ENCODE results near the gene DBP.
"Not testable (repeated sequence)": the region's sequence is repeated elsewhere in the genome, so short reads cannot be mapped to it uniquely, and the experiment has no call there.

DBP gene

GRCh38 chr19:48634036-48634342 lies 3.2 kb downstream of the DBP start:
- TF ChIP-seq CTCF (IDR thresholded peaks at IDR 0.05; ENCODE audit: low read depth, low read length) (no peak), EZH2phosphoT487 (IDR thresholded peaks at IDR 0.05; ENCODE audit: low read depth) (no peak)
- H3K4me3 ChIP-seq (ENCODE audit: low read length) = peak overlapping the region; percentile 77
- H3K9ac ChIP-seq (ENCODE audit: low read length) = peak overlapping the region; percentile 83
- no peaks in the 10 kb centered on the region for H3K9me3 ChIP-seq (ENCODE audit: insufficient read depth, low read length)
- peak overlapping the region; percentile 95 for H3K4me2 ChIP-seq (ENCODE audit: low read length)
- no peaks in the 10 kb centered on the region for H3K27me3 ChIP-seq (ENCODE audit: low read depth, low read length)
- H3K79me2 ChIP-seq (ENCODE audit: low read length) = peaks cover 16% of the 10 kb centered on the region
- peaks cover 44% of the 10 kb centered on the region for H3K4me1 ChIP-seq (ENCODE audit: low read length)
- peak overlapping the region; percentile 30; the same call in 1 of the 2 replicates for H2AFZ ChIP-seq (ENCODE audit: low read depth, low read length)
- peak overlapping the region; percentile 76 for H3K27ac ChIP-seq (ENCODE audit: low read length)
- H4K20me1 ChIP-seq (ENCODE audit: insufficient read depth, low read length) = no peaks in the 10 kb centered on the region
- peaks cover 18% of the 10 kb centered on the region for H3K36me3 ChIP-seq (replicated peaks; ENCODE audit: low read depth, low read length)

GRCh38 chr19:48633148-48634035 lies 3.8 kb downstream of the DBP start:
- peak overlapping the region; percentile 95 for H3K4me2 ChIP-seq (ENCODE audit: low read length)
- H3K9ac ChIP-seq (ENCODE audit: low read length) = peak overlapping the region; percentile 83
- peak overlapping the region; percentile 77 for H3K4me3 ChIP-seq (ENCODE audit: low read length)
- H3K9me3 ChIP-seq (ENCODE audit: insufficient read depth, low read length) = no peaks in the 10 kb centered on the region
- H4K20me1 ChIP-seq (ENCODE audit: insufficient read depth, low read length) = no peaks in the 10 kb centered on the region
- no peaks in the 10 kb centered on the region for H3K27me3 ChIP-seq (ENCODE audit: low read depth, low read length)
- no peak overlapping the region for H2AFZ ChIP-seq (ENCODE audit: low read depth, low read length)
- H3K4me1 ChIP-seq (ENCODE audit: low read length) = peaks cover 38% of the 10 kb centered on the region
- TF ChIP-seq CTCF (IDR thresholded peaks at IDR 0.05; ENCODE audit: low read depth, low read length) = no peak
- no peak for TF ChIP-seq EZH2phosphoT487 (IDR thresholded peaks at IDR 0.05; ENCODE audit: low read depth)
- peaks cover 18% of the 10 kb centered on the region for H3K36me3 ChIP-seq (replicated peaks; ENCODE audit: low read depth, low read length)
- peak overlapping the region; percentile 76 for H3K27ac ChIP-seq (ENCODE audit: low read length)
- H3K79me2 ChIP-seq (ENCODE audit: low read length) = peaks cover 16% of the 10 kb centered on the region

- Histone ChIP-seq H3K36me3 (replicated peaks; ENCODE audit: low read depth, low read length) (peaks cover 18% of the 10 kb centered on the region), H3K27me3 (ENCODE audit: low read depth, low read length) (no peaks in the 10 kb centered on the region), H3K79me2 (ENCODE audit: low read length) (peaks cover 16% of the 10 kb centered on the region), H3K4me3 (ENCODE audit: low read length) (peak overlapping the region; percentile 77; the same call in 1 of the 2 replicates), H3K27ac (ENCODE audit: low read length) (peak overlapping the region; percentile 76), H3K9ac (ENCODE audit: low read length) (no peak overlapping the region), H3K4me1 (ENCODE audit: low read length) (peaks cover 33% of the 10 kb centered on the region), H3K9me3 (ENCODE audit: insufficient read depth, low read length) (no peaks in the 10 kb centered on the region), H4K20me1 (ENCODE audit: insufficient read depth, low read length) (no peaks in the 10 kb centered on the region), H2AFZ (ENCODE audit: low read depth, low read length) (no peak overlapping the region), H3K4me2 (ENCODE audit: low read length) (peak overlapping the region; percentile 95)
- TF ChIP-seq CTCF (IDR thresholded peaks at IDR 0.05; ENCODE audit: low read depth, low read length) = no peak
- no peak for TF ChIP-seq EZH2phosphoT487 (IDR thresholded peaks at IDR 0.05; ENCODE audit: low read depth)
Measured at GRCh38 chr19:48632692-48633147, 4.5 kb downstream of the DBP start.

- peaks cover 32% of the 10 kb centered on the region for H3K4me1 ChIP-seq (ENCODE audit: low read length)
- not testable (repeated sequence) for H3K27me3 ChIP-seq (ENCODE audit: low read depth, low read length); H3K4me3 ChIP-seq (ENCODE audit: low read length); H4K20me1 ChIP-seq (ENCODE audit: insufficient read depth, low read length); H3K9ac ChIP-seq (ENCODE audit: low read length); H3K4me2 ChIP-seq (ENCODE audit: low read length); H2AFZ ChIP-seq (ENCODE audit: low read depth, low read length); H3K9me3 ChIP-seq (ENCODE audit: insufficient read depth, low read length)
- peaks cover 16% of the 10 kb centered on the region for H3K79me2 ChIP-seq (ENCODE audit: low read length)
- peaks cover 18% of the 10 kb centered on the region for H3K36me3 ChIP-seq (replicated peaks; ENCODE audit: low read depth, low read length)
- 0 out of 2 replicates have a peak overlapping the region, but pooled peaks have one; percentile 76 for H3K27ac ChIP-seq (ENCODE audit: low read length)
Measured at GRCh38 chr19:48632286-48632685, 4.9 kb downstream of the DBP start.
